HepG2 (cell line): ENCODE measurements around the gene SMYD1. TPM values are rescaled to one million over a fixed set of nuclear protein-coding genes. Genes with fewer than 3 reads are reported as not detected.

Experiments used
- CBX1 ChIP-seq: IDR thresholded peaks from one replicate; pipeline ENCODE4 v1.6.1; 2016; ENCODE audit warnings: antibody characterized with exemption, low read depth
- CENPX ChIP-seq: sonication (generic); formaldehyde crosslinking; IDR thresholded peaks from 2 replicates; pipeline ENCODE4 v1.9.0; 2021; ENCODE audit warnings: mild to moderate bottlenecking, missing genetic modification reagents, moderate library complexity
- CREB3 ChIP-seq: sonication (generic); formaldehyde crosslinking; IDR thresholded peaks from 2 replicates; pipeline ENCODE4 v1.5.0; 2020; ENCODE audit warnings: missing genetic modification reagents
- EHMT2 ChIP-seq: fragments of 200-600 bp; sonication (generic); IDR thresholded peaks from 2 replicates; pipeline ENCODE4 v1.7.0; 2017; ENCODE audit warnings: antibody characterized with exemption, low read depth, low read length, borderline replicate concordance
- FLYWCH1 ChIP-seq: sonication (generic); formaldehyde crosslinking; IDR thresholded peaks from 2 replicates; pipeline ENCODE4 v1.8.1; 2023; ENCODE audit warnings: mild to moderate bottlenecking, missing genetic modification reagents
- FOXJ3 ChIP-seq: sonication (generic); formaldehyde crosslinking; IDR thresholded peaks from 2 replicates; pipeline ENCODE4 v1.4.0; 2020; ENCODE audit warnings: missing genetic modification reagents, mild to moderate bottlenecking, borderline replicate concordance
- HDAC6 ChIP-seq: fragments of 200-600 bp; sonication (generic); IDR thresholded peaks from 2 replicates; pipeline ENCODE4 v1.7.0; 2017; ENCODE audit warnings: mild to moderate bottlenecking, antibody characterized with exemption, low read length, low read depth
- HNF1B ChIP-seq: sonication (generic); formaldehyde crosslinking; IDR thresholded peaks from 2 replicates; pipeline ENCODE4 v1.5.1; 2020; ENCODE audit warnings: mild to moderate bottlenecking, moderate library complexity, missing genetic modification reagents
- HOXD1 ChIP-seq: sonication (generic); formaldehyde crosslinking; IDR thresholded peaks from 2 replicates; pipeline ENCODE4 v1.5.0; 2020; ENCODE audit warnings: missing genetic modification reagents
- KLF13 ChIP-seq: sonication (generic); formaldehyde crosslinking; IDR thresholded peaks from 2 replicates; pipeline ENCODE4 v1.4.0; 2020; ENCODE audit warnings: mild to moderate bottlenecking, missing genetic modification reagents
- KLF16 ChIP-seq, 2 experiments: sonication (generic) in 1 of 2; formaldehyde crosslinking in 1 of 2; IDR thresholded peaks; 2 replicates each; pipeline versions ENCODE4 v1.6.1 to v1.8.0; 2016 to 2023; ENCODE audit warnings: missing genetic modification reagents in 2 of 2, missing compliant biosample characterization in 1 of 2
- MAFK ChIP-seq, 2 experiments: IDR thresholded peaks in 1 of 2; conservative IDR thresholded peaks in 1 of 2; 2 replicates each; pipeline ENCODE4 v1.6.1; 2011; ENCODE audit warnings: improper control_type of control experiment in 2 of 2, low read length in 2 of 2
- PBX2 ChIP-seq: IDR thresholded peaks from 2 replicates; pipeline ENCODE4 v1.6.1; 2016; ENCODE audit warnings: control low read depth
- PLSCR1 ChIP-seq: sonication (generic); formaldehyde crosslinking; IDR thresholded peaks from 2 replicates; pipeline ENCODE4 v1.5.0; 2020; ENCODE audit warnings: missing genetic modification reagents, mild to moderate bottlenecking, borderline replicate concordance
- SKI ChIP-seq: fragments of 450-650 bp; IDR thresholded peaks from one replicate; pipeline ENCODE4 v1.6.1; 2018; ENCODE audit warnings: mild to moderate bottlenecking; ENCODE audit not compliant: partially characterized antibody
- TBX3 ChIP-seq: fragments of 450-650 bp; IDR thresholded peaks from 2 replicates; pipeline ENCODE4 v1.6.1; 2017; ENCODE audit warnings: antibody characterized with exemption, mild to moderate bottlenecking, inconsistent platforms, borderline replicate concordance
- TCF7 ChIP-seq: sonication (generic); IDR thresholded peaks from 2 replicates; pipeline ENCODE4 v1.6.1; 2016; ENCODE audit warnings: antibody characterized with exemption, low read depth
- TEAD2 ChIP-seq: sonication (generic); formaldehyde crosslinking; IDR thresholded peaks from 2 replicates; pipeline ENCODE4 v1.9.0; 2021; ENCODE audit warnings: missing genetic modification reagents
- ZBTB3 ChIP-seq: sonication (generic); formaldehyde crosslinking; IDR thresholded peaks from 2 replicates; pipeline ENCODE4 v1.4.0; 2020; ENCODE audit warnings: low read depth, mild to moderate bottlenecking, moderate library complexity, missing genetic modification reagents, borderline replicate concordance
- ZBTB33 ChIP-seq: sonication (generic); formaldehyde crosslinking; IDR thresholded peaks from 2 replicates; pipeline ENCODE4 v1.4.0; 2020; ENCODE audit warnings: missing genetic modification reagents
- ZBTB8A ChIP-seq: sonication (generic); formaldehyde crosslinking; IDR thresholded peaks from 2 replicates; pipeline ENCODE4 v1.4.0; 2020; ENCODE audit warnings: mild to moderate bottlenecking, low read depth, missing genetic modification reagents, borderline replicate concordance
- ZFP36 ChIP-seq: fragments of 150-350 bp; IDR thresholded peaks from 2 replicates; pipeline ENCODE4 v1.6.1; 2018; ENCODE audit warnings: borderline replicate concordance, low read length, low read depth; ENCODE audit not compliant: partially characterized antibody
- ZNF350 ChIP-seq: sonication (generic); formaldehyde crosslinking; IDR thresholded peaks from 2 replicates; pipeline ENCODE4 v1.4.0; 2020; ENCODE audit warnings: mild to moderate bottlenecking, low read depth, missing genetic modification reagents, borderline replicate concordance
- ZNF615 ChIP-seq: sonication (generic); formaldehyde crosslinking; IDR thresholded peaks from 2 replicates; pipeline ENCODE4 v1.5.0; 2020; ENCODE audit warnings: mild to moderate bottlenecking, missing genetic modification reagents, borderline replicate concordance
- ZNF768 ChIP-seq: sonication (generic); formaldehyde crosslinking; IDR thresholded peaks from 2 replicates; pipeline ENCODE4 v1.4.0; 2020; ENCODE audit warnings: missing genetic modification reagents
- polyA plus RNA-seq, 8 experiments: library from polyadenylated mRNA; depleted of rRNA in 3 of 8; stranded (reverse) in 7 of 8; unstranded in 1 of 8; fragments of >200 nt; fragmentation: Illumina TruSeq in 4 of 8; extraction: Trizol in 4 of 8; gene quantifications; 2 replicates each; pipeline versions ENCODE4 v1.2.1 to v1.2.3, GENCODE V29; 2011 to 2016; ENCODE audit warnings: low read depth in 4 of 8, missing spikeins in 1 of 8, mixed read lengths in 1 of 8; ENCODE audit not compliant: insufficient read depth in 1 of 8
- total RNA-seq, 5 experiments: library from RNA; depleted of rRNA; stranded (reverse); fragments of >200 nt; fragmentation: Illumina TruSeq; extraction: Trizol; gene quantifications; 2 replicates each; pipeline ENCODE4 v1.2.3, GENCODE V29; 2016; ENCODE audit warnings: low read depth in 1 of 5

The SMYD1 gene
- total and polyA plus RNA-seq, 2 of the 13 experiments (the other 11 are each of a cell fraction or from before 2014, with no cell fraction given) = not detected

- TF ChIP-seq KLF13 (CRISPR knock-in tag) = no peak
- TF ChIP-seq TCF7 = peak; percentile 77
- TF ChIP-seq CBX1 = peak; percentile 53
- no peak for TF ChIP-seq ZNF615 (CRISPR knock-in tag)
- TF ChIP-seq CREB3 (CRISPR knock-in tag) = no peak
- TF ChIP-seq ZNF768 = no peak
- peak; percentile 86; the same call in 1 of the 2 replicates for TF ChIP-seq EHMT2
- no peak for TF ChIP-seq PLSCR1 (CRISPR knock-in tag)
- TF ChIP-seq TEAD2 (CRISPR knock-in tag) = no peak
- no peak for TF ChIP-seq ZNF350 (CRISPR knock-in tag)
- peak in 1 of 2 experiments; percentile 78; a peak in 2 of 4 replicates for TF ChIP-seq KLF16 (CRISPR knock-in tag; IDR thresholded peaks at IDR 0.05)
- no peak for TF ChIP-seq HDAC6
- TF ChIP-seq PBX2 (CRISPR knock-in tag) = peak; percentile 40; the same call in 1 of the 2 replicates
- peak; percentile 89; the same call in 1 of the 2 replicates for TF ChIP-seq FOXJ3
- TF ChIP-seq MAFK (conservative IDR thresholded peaks at IDR 0.05 in 1 of 2, IDR thresholded peaks at IDR 0.05 in 1 of 2; ENCODE audit: low read length in 2 of 2) = no peak
- no peak for TF ChIP-seq ZBTB8A (CRISPR knock-in tag)
- no peak for TF ChIP-seq TBX3
- TF ChIP-seq CENPX = no peak
- no peak for TF ChIP-seq ZBTB3 (CRISPR knock-in tag)
- TF ChIP-seq ZFP36 = no peak
- 0 out of 2 replicates have a peak, but pooled peaks have one; percentile 20 for TF ChIP-seq ZBTB33 (CRISPR knock-in tag)
- peak; percentile 90 for TF ChIP-seq HOXD1 (CRISPR knock-in tag)
- TF ChIP-seq HNF1B (CRISPR knock-in tag) = peak; percentile 99
- no peak for TF ChIP-seq FLYWCH1 (CRISPR knock-in tag)
- TF ChIP-seq SKI = peak; percentile 51
These were observed 71.6 kb downstream of the SMYD1 start (continued) for GRCh38 chr2:88139203-88139702.
